ENCODE measurements around the gene ATP6V1B1. TPM values are rescaled to one million over a fixed set of nuclear protein-coding genes. Genes with fewer than 3 reads are reported as not detected.

ATP6V1B1 gene
- total RNA-seq, 4 donors from 2014 or later, result 0.46 TPM; not detected in 3

DNA sequence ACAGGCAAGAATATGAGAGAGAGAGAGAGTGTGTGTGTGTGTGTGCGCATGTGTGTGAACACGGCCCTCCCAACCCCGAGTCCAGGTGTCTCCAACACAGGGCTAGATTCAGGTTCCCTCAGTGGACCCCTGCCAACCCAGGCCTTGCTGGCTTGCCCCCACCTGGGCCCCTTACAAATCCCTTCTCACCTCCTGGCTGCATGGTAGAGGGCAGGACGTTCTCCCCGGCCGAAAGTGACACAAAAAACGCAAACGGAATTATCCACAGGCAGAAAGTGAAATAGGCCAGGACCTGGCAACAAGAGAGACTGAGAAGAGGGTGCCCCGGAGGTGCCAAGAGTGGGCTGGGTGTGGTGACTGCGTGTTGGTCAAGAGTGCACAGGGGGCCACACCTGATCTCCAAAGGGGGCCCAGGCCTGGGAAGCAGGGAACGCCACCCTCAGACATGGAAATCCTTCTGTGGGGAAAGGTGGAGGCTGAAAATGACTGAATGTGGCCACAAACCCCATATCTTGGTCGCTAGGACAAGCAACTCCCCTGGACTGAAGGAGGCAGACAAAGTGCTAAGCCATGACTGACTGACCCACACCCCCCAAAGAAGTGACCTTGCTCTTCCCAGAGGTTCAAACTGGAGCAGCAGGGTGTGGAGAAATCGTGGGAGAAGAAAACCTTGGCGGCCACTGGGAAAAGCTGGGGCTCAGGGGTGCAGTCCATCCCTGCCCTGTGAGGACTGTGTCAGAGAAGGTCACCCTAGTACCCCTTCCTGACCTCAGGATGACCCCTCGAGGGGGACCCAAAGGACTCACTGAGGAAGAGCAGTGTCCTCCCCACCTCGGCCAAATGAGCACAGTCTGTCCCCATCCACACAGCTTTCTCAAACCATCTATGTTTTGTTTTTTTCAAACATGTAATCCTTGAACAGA, 53.3 kb downstream of the ATP6V1B1 start:
- no peaks in the 10 kb centered on the region for H3K27me3 ChIP-seq
- H3K36me3 ChIP-seq, result peaks cover 0 to 69% of the 10 kb centered on the region in 2 donors
- WGBS, 2 donors (ENCODE audit: low coverage in 1 of 2), result 78 to 94% methylated on average over 7 of the region's 16 CpGs
- no peak overlapping the region for H3K4me3 ChIP-seq
- no peak for ATAC-seq
- TF ChIP-seq EP300 (IDR thresholded peaks at IDR 0.05) (no peak), POLR2AphosphoS5 (IDR thresholded peaks at IDR 0.05) (no peak), CTCF (IDR thresholded peaks at IDR 0.05) (no peak), POLR2A (IDR thresholded peaks at IDR 0.05) (no peak)
- peaks cover 0 to 57% (median 9%) of the 10 kb centered on the region in 3 donors for H3K4me1 ChIP-seq
- H3K27ac ChIP-seq, result peak overlapping the region in 1 of 4 donors; percentile 17
- no peaks in the 10 kb centered on the region for H3K9me3 ChIP-seq

- Histone ChIP-seq H3K27me3 (no peaks in the 10 kb centered on the region), H3K4me1 (peaks cover 0 to 54% (median 9%) of the 10 kb centered on the region in 3 donors), H3K9me3 (no peaks in the 10 kb centered on the region), H3K4me3 (no peak overlapping the region), H3K36me3 (peaks cover 0 to 69% of the 10 kb centered on the region in 2 donors), H3K27ac (no peak overlapping the region)
- ATAC-seq, result no peak
- no peak for TF ChIP-seq POLR2A (IDR thresholded peaks at IDR 0.05)
- no peak for TF ChIP-seq CTCF (IDR thresholded peaks at IDR 0.05)
- WGBS, 2 donors (ENCODE audit: low coverage in 1 of 2), result 64 to 75% methylated on average over 1 to 5 of the region's 5 CpGs
Measured at GRCh38 chr2:70990216-70990615, 54.5 kb downstream of the ATP6V1B1 start.

DNA sequence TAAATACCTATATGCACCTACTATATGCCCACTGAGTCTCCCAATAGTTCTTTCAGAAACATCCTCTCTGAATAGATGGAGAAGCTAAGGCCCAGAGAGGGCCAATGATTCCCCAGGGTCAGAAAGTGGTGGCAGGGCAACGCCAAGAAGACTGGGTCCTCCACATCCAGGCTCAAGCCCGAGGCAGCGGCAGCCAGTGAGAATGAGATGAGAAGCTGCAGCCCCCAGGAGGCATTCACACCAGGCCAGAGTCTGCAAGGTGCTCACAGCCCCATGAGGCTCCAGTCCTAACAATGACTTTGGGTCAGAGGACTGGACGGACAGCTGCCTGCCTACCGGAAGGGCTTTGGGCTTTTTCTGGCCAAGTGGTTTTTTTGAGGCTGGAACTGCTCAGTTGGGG, 55.4 kb downstream of the ATP6V1B1 start:
- no peak for ATAC-seq
- 86 to 100% methylated on average over 2 to 5 of the region's 5 CpGs for WGBS, 2 donors (ENCODE audit: low coverage in 1 of 2)
- Histone ChIP-seq H3K4me1 (peaks cover 0 to 61% (median 14%) of the 10 kb centered on the region in 3 donors), H3K36me3 (peaks cover 0 to 61% of the 10 kb centered on the region in 2 donors), H3K27me3 (no peaks in the 10 kb centered on the region), H3K9me3 (no peaks in the 10 kb centered on the region), H3K27ac (no peak overlapping the region), H3K4me3 (no peak overlapping the region)
- TF ChIP-seq EP300 (IDR thresholded peaks at IDR 0.05), result no peak

- TF ChIP-seq CTCF (IDR thresholded peaks at IDR 0.05), result no peak
- no peak overlapping the region for H3K27ac ChIP-seq
- no peak for ATAC-seq
- no peaks in the 10 kb centered on the region for H3K9me3 ChIP-seq
- no peaks in the 10 kb centered on the region for H3K27me3 ChIP-seq
- no peak overlapping the region for H3K4me3 ChIP-seq
- peaks cover 0 to 55% of the 10 kb centered on the region in 2 donors for H3K36me3 ChIP-seq
- peaks cover 0 to 61% (median 14%) of the 10 kb centered on the region in 3 donors for H3K4me1 ChIP-seq
- 80% methylated on average over 9 of the region's 9 CpGs; no CpG with 5 or more reads in 1 of the 2 donors for WGBS, 2 donors (ENCODE audit: low coverage in 1 of 2)
Measured at GRCh38 chr2:70991742-70992141, 56.0 kb downstream of the ATP6V1B1 start.

GRCh38 chr2:70992945-70993853, 57.5 kb downstream of the ATP6V1B1 start:
- no peaks in the 10 kb centered on the region for H3K27me3 ChIP-seq
- peaks cover 0 to 56% (median 14%) of the 10 kb centered on the region in 3 donors for H3K4me1 ChIP-seq
- no peak for ATAC-seq
- peaks cover 0 to 40% of the 10 kb centered on the region in 2 donors for H3K36me3 ChIP-seq
- H3K9me3 ChIP-seq, result no peaks in the 10 kb centered on the region
- TF ChIP-seq EP300 (IDR thresholded peaks at IDR 0.05) (no peak), POLR2AphosphoS5 (IDR thresholded peaks at IDR 0.05) (no peak), CTCF (IDR thresholded peaks at IDR 0.05) (no peak), POLR2A (IDR thresholded peaks at IDR 0.05) (no peak)
- 90 to 95% methylated on average over 7 to 9 of the region's 12 CpGs for WGBS, 2 donors (ENCODE audit: low coverage in 1 of 2)
- peak overlapping the region in 1 of 4 donors; percentile 94 for H3K27ac ChIP-seq
- peak overlapping the region; percentile 91 to 100 for H3K4me3 ChIP-seq
